Measurements from ENCODE around the gene IL12RB2. TPM values are rescaled to one million over a fixed set of nuclear protein-coding genes. Genes with fewer than 3 reads are reported as not detected.

The IL12RB2 gene
- total RNA-seq, 1 donor from 2014 or later, result not detected

DNA sequence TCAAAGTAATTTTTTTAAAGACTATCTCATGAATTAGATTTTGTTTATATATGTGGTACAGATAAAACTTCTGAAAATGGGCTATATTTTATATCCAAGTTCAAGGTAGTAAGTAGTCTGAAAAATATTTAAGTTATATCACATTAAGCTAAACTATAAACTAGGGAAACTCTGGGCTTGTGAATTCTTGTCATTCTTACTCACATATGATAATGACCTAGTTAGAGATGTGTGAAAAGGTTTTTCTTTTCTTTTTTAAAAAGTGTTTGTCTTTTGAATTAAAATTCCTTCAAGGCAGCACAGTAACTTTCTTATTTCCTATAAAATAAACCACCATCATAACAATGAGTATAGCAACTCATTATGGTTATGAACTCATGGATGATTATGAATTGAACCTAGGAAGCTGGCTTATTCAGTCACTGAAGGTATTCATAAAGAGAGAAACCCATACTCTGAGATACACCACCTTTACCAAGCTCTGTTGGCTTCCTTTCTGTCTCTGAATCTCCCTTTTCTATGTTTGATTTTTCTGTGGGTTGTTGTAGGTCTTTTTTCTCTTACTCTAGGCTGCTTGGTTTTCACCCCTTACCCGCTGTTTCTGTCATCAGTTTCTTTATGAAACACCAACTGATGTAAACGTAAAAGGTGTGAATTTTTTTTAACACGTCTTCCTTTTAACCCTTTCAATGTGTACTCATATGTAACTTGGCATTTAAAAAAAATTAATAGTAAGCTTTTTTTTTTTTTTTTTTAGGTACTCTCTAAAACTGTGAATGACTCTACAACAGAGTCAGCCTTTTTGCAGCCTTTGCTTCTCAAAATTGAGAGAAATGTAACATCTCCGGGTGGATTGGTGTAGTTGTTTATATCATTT is 25.2 kb downstream of the IL12RB2 start:
- Mint-ChIP-seq H3K27me3 (ENCODE audit: unreplicated experiment) (peaks cover 10% of the 10 kb centered on the region), H3K4me1 (ENCODE audit: unreplicated experiment) (no peaks in the 10 kb centered on the region), H3K4me3 (ENCODE audit: unreplicated experiment) (no peak overlapping the region), H3K27ac (ENCODE audit: unreplicated experiment) (no peak overlapping the region), H3K36me3 (ENCODE audit: unreplicated experiment) (no peaks in the 10 kb centered on the region), H3K9me3 (ENCODE audit: unreplicated experiment) (no peaks in the 10 kb centered on the region)
- TF ChIP-seq, protein P1, sequence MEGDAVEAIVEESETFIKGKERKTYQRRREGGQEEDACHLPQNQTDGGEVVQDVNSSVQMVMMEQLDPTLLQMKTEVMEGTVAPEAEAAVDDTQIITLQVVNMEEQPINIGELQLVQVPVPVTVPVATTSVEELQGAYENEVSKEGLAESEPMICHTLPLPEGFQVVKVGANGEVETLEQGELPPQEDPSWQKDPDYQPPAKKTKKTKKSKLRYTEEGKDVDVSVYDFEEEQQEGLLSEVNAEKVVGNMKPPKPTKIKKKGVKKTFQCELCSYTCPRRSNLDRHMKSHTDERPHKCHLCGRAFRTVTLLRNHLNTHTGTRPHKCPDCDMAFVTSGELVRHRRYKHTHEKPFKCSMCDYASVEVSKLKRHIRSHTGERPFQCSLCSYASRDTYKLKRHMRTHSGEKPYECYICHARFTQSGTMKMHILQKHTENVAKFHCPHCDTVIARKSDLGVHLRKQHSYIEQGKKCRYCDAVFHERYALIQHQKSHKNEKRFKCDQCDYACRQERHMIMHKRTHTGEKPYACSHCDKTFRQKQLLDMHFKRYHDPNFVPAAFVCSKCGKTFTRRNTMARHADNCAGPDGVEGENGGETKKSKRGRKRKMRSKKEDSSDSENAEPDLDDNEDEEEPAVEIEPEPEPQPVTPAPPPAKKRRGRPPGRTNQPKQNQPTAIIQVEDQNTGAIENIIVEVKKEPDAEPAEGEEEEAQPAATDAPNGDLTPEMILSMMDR (IDR thresholded peaks at IDR 0.05), result no peak
- DNase-seq (ENCODE audit: extremely low spot score, unreplicated experiment), result no peak

DNA sequence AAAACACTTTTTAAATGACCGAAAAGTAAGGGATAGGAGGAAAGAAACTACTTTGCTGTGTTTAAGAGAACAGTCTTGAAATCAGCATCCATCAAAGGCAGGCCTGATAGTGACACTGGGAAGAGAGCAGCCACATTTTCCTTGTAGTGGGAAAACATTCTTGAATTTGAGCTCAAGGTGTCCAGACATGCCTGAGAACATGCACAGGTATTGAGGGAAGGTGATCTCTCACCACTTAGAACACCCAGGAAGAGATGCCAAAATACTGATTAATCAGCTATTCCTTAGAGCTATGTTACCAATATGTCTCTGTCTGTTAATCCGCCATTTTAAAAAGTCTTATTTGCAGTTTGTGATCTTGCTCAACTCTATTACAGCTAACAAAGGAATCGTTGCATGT is 25.9 kb downstream of the IL12RB2 start:
- TF ChIP-seq, protein P1 (IDR thresholded peaks at IDR 0.05), result no peak
- DNase-seq (ENCODE audit: extremely low spot score, unreplicated experiment), result no peak
- Mint-ChIP-seq H3K4me3 (ENCODE audit: unreplicated experiment) (no peak overlapping the region), H3K4me1 (ENCODE audit: unreplicated experiment) (no peaks in the 10 kb centered on the region), H3K27me3 (ENCODE audit: unreplicated experiment) (peaks cover 10% of the 10 kb centered on the region), H3K27ac (ENCODE audit: unreplicated experiment) (no peak overlapping the region), H3K36me3 (ENCODE audit: unreplicated experiment) (no peaks in the 10 kb centered on the region), H3K9me3 (ENCODE audit: unreplicated experiment) (no peaks in the 10 kb centered on the region)

DNA sequence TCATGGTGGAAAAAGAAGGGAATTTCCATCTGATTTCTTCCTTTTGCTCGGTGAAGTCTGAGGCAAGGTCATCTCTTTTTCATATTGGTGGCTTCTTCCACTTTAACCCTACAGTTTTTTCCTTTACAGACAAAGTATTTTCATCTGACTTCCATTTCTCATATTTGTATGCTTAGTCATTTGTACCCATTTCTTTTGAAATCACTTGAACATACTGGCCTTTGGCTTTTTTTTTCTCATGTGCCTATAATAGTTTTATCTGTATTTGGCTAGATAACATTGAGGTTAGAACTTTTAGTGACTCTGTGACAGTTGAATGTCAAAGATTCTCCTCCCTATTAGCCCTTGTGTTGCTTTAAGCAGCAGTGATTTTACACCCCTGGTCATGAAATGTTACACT is 27.7 kb downstream of the IL12RB2 start:
- no peaks in the 10 kb centered on the region for H3K36me3 Mint-ChIP-seq (ENCODE audit: unreplicated experiment)
- H3K9me3 Mint-ChIP-seq (ENCODE audit: unreplicated experiment), result no peaks in the 10 kb centered on the region
- TF ChIP-seq, protein P1 (IDR thresholded peaks at IDR 0.05), result no peak
- H3K4me3 Mint-ChIP-seq (ENCODE audit: unreplicated experiment), result no peak overlapping the region
- H3K4me1 Mint-ChIP-seq (ENCODE audit: unreplicated experiment), result peaks cover 16% of the 10 kb centered on the region
- no peak for DNase-seq (ENCODE audit: extremely low spot score, unreplicated experiment)
- H3K27me3 Mint-ChIP-seq (ENCODE audit: unreplicated experiment), result peaks cover 3% of the 10 kb centered on the region
- no peak overlapping the region for H3K27ac Mint-ChIP-seq (ENCODE audit: unreplicated experiment)

DNA sequence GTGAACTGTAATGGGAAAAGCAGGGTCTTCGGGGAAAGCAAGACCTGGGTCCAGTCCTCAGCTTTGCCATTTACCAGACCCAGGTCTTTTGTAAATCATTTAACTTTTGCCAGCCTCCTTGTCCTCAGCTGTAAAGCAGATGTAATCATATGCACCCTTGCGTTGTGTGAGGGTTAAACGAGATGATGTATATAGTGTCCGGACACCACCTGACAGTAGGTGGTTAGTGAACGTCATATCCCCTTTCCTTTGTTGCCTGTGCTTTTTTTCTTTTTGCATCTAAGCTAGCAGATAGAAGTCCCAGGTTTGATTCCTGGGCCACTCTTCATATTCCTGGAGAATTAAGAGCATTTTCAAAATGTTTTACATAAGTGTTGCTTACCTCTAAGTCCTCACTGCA is 28.5 kb downstream of the IL12RB2 start:
- TF ChIP-seq, protein P1 (IDR thresholded peaks at IDR 0.05), result no peak
- Mint-ChIP-seq H3K36me3 (ENCODE audit: unreplicated experiment) (no peaks in the 10 kb centered on the region), H3K27ac (ENCODE audit: unreplicated experiment) (no peak overlapping the region), H3K9me3 (ENCODE audit: unreplicated experiment) (no peaks in the 10 kb centered on the region), H3K4me3 (ENCODE audit: unreplicated experiment) (no peak overlapping the region), H3K27me3 (ENCODE audit: unreplicated experiment) (no peaks in the 10 kb centered on the region), H3K4me1 (ENCODE audit: unreplicated experiment) (peaks cover 20% of the 10 kb centered on the region)
- no peak for DNase-seq (ENCODE audit: extremely low spot score, unreplicated experiment)

DNA sequence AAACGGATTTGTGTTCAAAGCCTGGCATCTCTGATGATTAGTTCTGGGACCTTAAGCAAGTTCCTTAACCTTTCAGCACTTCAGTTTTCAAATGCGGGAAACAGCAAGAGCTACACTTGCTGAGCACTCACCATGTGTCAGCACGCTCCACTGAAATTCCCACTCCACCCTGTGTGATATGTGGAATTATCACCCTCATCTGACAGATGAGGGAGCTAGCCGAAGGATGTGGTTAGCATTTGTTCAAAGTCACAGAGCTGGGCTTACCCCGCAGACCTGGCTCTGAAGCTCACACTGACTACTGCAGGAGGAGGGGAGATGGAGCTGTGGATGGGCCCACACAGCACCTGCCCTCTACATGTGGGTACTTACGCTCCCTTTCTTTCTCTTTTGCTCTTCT is 29.1 kb downstream of the IL12RB2 start:
- Mint-ChIP-seq H3K36me3 (ENCODE audit: unreplicated experiment) (no peaks in the 10 kb centered on the region), H3K9me3 (ENCODE audit: unreplicated experiment) (no peaks in the 10 kb centered on the region), H3K27ac (ENCODE audit: unreplicated experiment) (no peak overlapping the region), H3K4me3 (ENCODE audit: unreplicated experiment) (no peak overlapping the region), H3K27me3 (ENCODE audit: unreplicated experiment) (no peaks in the 10 kb centered on the region), H3K4me1 (ENCODE audit: unreplicated experiment) (peaks cover 20% of the 10 kb centered on the region)
- DNase-seq (ENCODE audit: extremely low spot score, unreplicated experiment), result no peak
- TF ChIP-seq, protein P1 (IDR thresholded peaks at IDR 0.05), result no peak

All from osteocyte (in vitro differentiated cells).